Panc1 (cell line): Measurements from ENCODE around the gene RBMXL3. TPM values are rescaled to one million over a fixed set of nuclear protein-coding genes. Genes with fewer than 3 reads are reported as not detected.
A peak's percentile ranks its signal among the peaks of the same experiment; 100 is the strongest.

Source experiments
- ATAC-seq: fragments of 200-7000 bp; cut with Tn5 transposase; 2 replicates; pipeline ENCODE4 v1.9.1; 2020; ENCODE audit warnings: mild to moderate bottlenecking, moderate library complexity
- Bru-seq: library from RNA; stranded (reverse); fragments of 400-500 nt; gene quantifications from one replicate; lab custom pipeline; 2021; lab: Mats Ljungman, UMichigan
- BruChase-seq, 2 experiments: library from RNA; stranded (reverse); fragments of 400-500 nt; gene quantifications; one replicate each; lab custom pipeline; 2021; lab: Mats Ljungman, UMichigan
- BruUV-seq: library from RNA; stranded (reverse); fragments of 400-500 nt; replicated peaks from 2 replicates; lab custom pipeline; 2021; lab: Mats Ljungman, UMichigan
- CTCF ChIA-PET: fragments of 300-600 bp; sonication (Branson Sonifier 250); formaldehyde crosslinking; loops from one replicate; lab custom pipeline; 2022; ENCODE audit warnings: antibody characterized with exemption; lab: Charles Lee
- POLR2A ChIA-PET: fragments of 300-600 bp; sonication (Branson Sonifier 250); formaldehyde crosslinking; loops from one replicate; lab custom pipeline; 2022; ENCODE audit warnings: antibody characterized with exemption; lab: Charles Lee
- DNase-seq: peaks from one replicate; pipeline ENCODE4 v3.0.0-alpha.2; 2010; ENCODE audit warnings: low read depth, low spot score
- H3K27ac ChIP-seq: 2 replicates; pipeline ENCODE4 v1.5.1; 2011; ENCODE audit warnings: mild to moderate bottlenecking, low read length, inconsistent platforms
- H3K27me3 ChIP-seq: fragments of 200-500 bp; sonication (Bioruptor generic); 2 replicates; pipeline ENCODE4 v1.6.0; 2014; ENCODE audit warnings: low read length, inconsistent platforms; ENCODE audit not compliant: control insufficient read depth, insufficient read depth
- H3K36me3 ChIP-seq: fragments of 200-500 bp; sonication (Bioruptor generic); 2 replicates; pipeline ENCODE4 v1.5.1; 2014; ENCODE audit warnings: inconsistent platforms, mild to moderate bottlenecking, low read length, moderate library complexity; ENCODE audit not compliant: control insufficient read depth, insufficient read depth
- H3K4me1 ChIP-seq: 2 replicates; pipeline ENCODE4 v1.5.1; 2011; ENCODE audit warnings: inconsistent platforms, mild to moderate bottlenecking, low read length, moderate library complexity; ENCODE audit not compliant: control insufficient read depth, insufficient read depth
- H3K4me3 ChIP-seq, 2 experiments: 2 replicates each; pipeline ENCODE4 v1.5.1; 2011 to 2012; ENCODE audit warnings: low read depth in 2 of 2, low read length in 2 of 2, mild to moderate bottlenecking in 2 of 2, inconsistent platforms in 1 of 2, moderate library complexity in 1 of 2
- H3K9me3 ChIP-seq: fragments of 200-500 bp; sonication (Bioruptor generic); 2 replicates; pipeline ENCODE4 v1.5.1; 2014; ENCODE audit warnings: low read depth, mild to moderate bottlenecking, inconsistent platforms, low read length, moderate library complexity; ENCODE audit not compliant: control insufficient read depth, insufficient read depth
- POLR2AphosphoS5 ChIP-seq: IDR thresholded peaks from 2 replicates; pipeline ENCODE4 v1.6.1; 2012; ENCODE audit warnings: mild to moderate bottlenecking, low read depth, low read length, moderate library complexity
- REST ChIP-seq, 2 experiments: IDR thresholded peaks; 2 replicates each; pipeline ENCODE4 v1.6.1; 2011 to 2012; ENCODE audit warnings: low read depth in 2 of 2, control low read depth in 1 of 2, low read length in 1 of 2, mild to moderate bottlenecking in 1 of 2, moderate library complexity in 1 of 2; ENCODE audit not compliant: insufficient read depth in 1 of 2
- SIN3A ChIP-seq: IDR thresholded peaks from 2 replicates; pipeline ENCODE4 v1.6.1; 2012; ENCODE audit warnings: low read depth, mild to moderate bottlenecking, low read length, moderate library complexity, borderline replicate concordance; ENCODE audit not compliant: insufficient read depth
- TCF7L2 ChIP-seq: IDR thresholded peaks from 2 replicates; pipeline ENCODE4 v1.6.1; 2011; ENCODE audit warnings: mild to moderate bottlenecking, low read depth, low read length, inconsistent platforms
- in situ Hi-C: cut with HindIII; loops from 2 replicates; pipeline ENCODE4 v1.10.0; 2016; ENCODE audit warnings: low sequenced_read_pairs, low pct_unique_long_range_greater_than_20kb
- intact Hi-C: fragments of 100-400 bp; cut with micrococcal nuclease; formaldehyde crosslinking; loops from one replicate; pipeline ENCODE4 v1.10.0; 2022; ENCODE audit not compliant: unreplicated experiment
- long read RNA-seq: library from polyadenylated mRNA; unstranded; transcript quantifications from one replicate; pipeline ENCODE4 v2.0.0, GENCODE V29; 2021; ENCODE audit not compliant: unreplicated experiment
- polyA plus RNA-seq: library from polyadenylated mRNA; unstranded; fragments of >200 nt; gene quantifications from one replicate; pipeline ENCODE4 v1.2.1, GENCODE V29; 2012; ENCODE audit warnings: missing spikeins; ENCODE audit not compliant: insufficient read length
- total RNA-seq: library from RNA; stranded (reverse); gene quantifications from one replicate; pipeline ENCODE4 v1.2.1, GENCODE V29; 2021; ENCODE audit not compliant: unreplicated experiment
- TF ChIP-seq, protein P1 (sequence below): fragments of 450-650 bp; IDR thresholded peaks from 2 replicates; pipeline ENCODE4 v1.5.1; 2017; ENCODE audit warnings: mild to moderate bottlenecking

The RBMXL3 gene
- total RNA-seq (not detected), Bru-seq, nascent RNA (not detected), BruChase-seq, experiment 1, labeled RNA remaining after a 2-hour chase (not detected), BruChase-seq, experiment 2, labeled RNA remaining after a 6-hour chase (not detected)
- not detected for polyA plus RNA-seq
- long read RNA-seq, result 0 reads

DNA sequence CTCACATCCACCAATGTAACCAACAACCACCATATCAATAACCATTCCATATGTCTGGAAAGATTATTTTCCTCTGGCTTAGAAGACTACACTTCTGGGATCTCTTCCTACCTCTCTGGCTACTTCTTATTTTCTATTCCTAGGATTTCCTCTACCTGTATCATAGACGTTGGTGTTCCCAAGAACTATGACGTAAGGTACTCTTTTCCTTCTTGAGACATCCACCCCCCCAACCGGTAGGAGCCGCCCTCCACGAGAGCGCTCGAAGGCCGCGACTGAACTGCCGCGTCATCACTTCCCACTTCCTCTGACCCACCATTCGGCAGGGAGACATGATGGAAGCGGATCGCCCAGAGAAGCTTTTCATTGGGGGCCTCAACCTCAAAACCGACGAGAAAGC, at the start of gene RBMXL3:
TSS of gene RBMXL3 (plus strand) at position 301 of the 400 bp plus-strand sequence. CDS start at position 333, 32 bp downstream.
- no peaks in the 10 kb centered on the region for H3K4me1 ChIP-seq
- TF ChIP-seq POLR2AphosphoS5 (no peak), TCF7L2 (no peak), SIN3A (no peak), REST (IDR thresholded peaks at IDR 0.05; ENCODE audit: insufficient read depth in 1 of 2, low read depth in 2 of 2, low read length in 1 of 2) (no peak)
- TF ChIP-seq, protein P1, sequence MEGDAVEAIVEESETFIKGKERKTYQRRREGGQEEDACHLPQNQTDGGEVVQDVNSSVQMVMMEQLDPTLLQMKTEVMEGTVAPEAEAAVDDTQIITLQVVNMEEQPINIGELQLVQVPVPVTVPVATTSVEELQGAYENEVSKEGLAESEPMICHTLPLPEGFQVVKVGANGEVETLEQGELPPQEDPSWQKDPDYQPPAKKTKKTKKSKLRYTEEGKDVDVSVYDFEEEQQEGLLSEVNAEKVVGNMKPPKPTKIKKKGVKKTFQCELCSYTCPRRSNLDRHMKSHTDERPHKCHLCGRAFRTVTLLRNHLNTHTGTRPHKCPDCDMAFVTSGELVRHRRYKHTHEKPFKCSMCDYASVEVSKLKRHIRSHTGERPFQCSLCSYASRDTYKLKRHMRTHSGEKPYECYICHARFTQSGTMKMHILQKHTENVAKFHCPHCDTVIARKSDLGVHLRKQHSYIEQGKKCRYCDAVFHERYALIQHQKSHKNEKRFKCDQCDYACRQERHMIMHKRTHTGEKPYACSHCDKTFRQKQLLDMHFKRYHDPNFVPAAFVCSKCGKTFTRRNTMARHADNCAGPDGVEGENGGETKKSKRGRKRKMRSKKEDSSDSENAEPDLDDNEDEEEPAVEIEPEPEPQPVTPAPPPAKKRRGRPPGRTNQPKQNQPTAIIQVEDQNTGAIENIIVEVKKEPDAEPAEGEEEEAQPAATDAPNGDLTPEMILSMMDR, result no peak
- ATAC-seq (no peak), DNase-seq (no peak)
- BruUV-seq, result no TSS peak
- no peaks in the 10 kb centered on the region for H3K9me3 ChIP-seq
- in situ Hi-C loops, result no loop called here
- ChIA-PET CTCF (no interaction called here), POLR2A (no interaction called here)
- intact Hi-C loops, result no loop called here
- no peak within 1 kb of the TSS for H3K4me3 ChIP-seq
- H3K27me3 ChIP-seq, result no peaks in the 10 kb centered on the region
- H3K27ac ChIP-seq, result no peak within 1 kb of the TSS
- no peaks in the 10 kb centered on the region for H3K36me3 ChIP-seq

- no peak for DNase-seq
- H3K9me3 ChIP-seq, result no peaks in the 10 kb centered on the region
- no peak overlapping the region for H3K4me3 ChIP-seq
- no peak for ATAC-seq
- no TSS peak for BruUV-seq
- ChIA-PET POLR2A (no interaction called here), CTCF (no interaction called here)
- no peaks in the 10 kb centered on the region for H3K4me1 ChIP-seq
- no peaks in the 10 kb centered on the region for H3K27me3 ChIP-seq
- intact Hi-C loops, result loop anchor here (10.0 kb wide), 1 partner anchor 177 kb away; no protein-coding TSS in a partner anchor
- no peaks in the 10 kb centered on the region for H3K36me3 ChIP-seq
- TF ChIP-seq REST (IDR thresholded peaks at IDR 0.05; ENCODE audit: insufficient read depth in 1 of 2, low read depth in 2 of 2, low read length in 1 of 2), result peak in 1 of 2 experiments; percentile 54; a peak in 1 of 4 replicates
- no peak for TF ChIP-seq TCF7L2
- H3K27ac ChIP-seq, result no peak overlapping the region
- in situ Hi-C loops, result no loop called here
Observed at GRCh38 chrX:115142057-115142456, 47.2 kb upstream of the RBMXL3 start.
